RWPE2 (cell line): ENCODE data around the gene SYNE3.

Experiments
- ATAC-seq: fragments of 200-7000 bp; cut with Tn5 transposase; 3 replicates; pipeline ENCODE4 v1.9.1; 2021; ENCODE audit warnings: low read depth
- DNase-seq: peaks from one replicate; pipeline ENCODE4 v3.0.0-alpha.2; 2020; ENCODE audit warnings: low spot score
- H3K27ac ChIP-seq: fragments of 450-650 bp; 2 replicates; pipeline ENCODE4 v1.5.1; 2017; ENCODE audit warnings: mild to moderate bottlenecking; ENCODE audit not compliant: poor library complexity, severe bottlenecking
- H3K27me3 ChIP-seq: fragments of 250-450 bp; sonication (Bioruptor Pico); 2 replicates; pipeline ENCODE4 v1.5.1; 2021; ENCODE audit warnings: mild to moderate bottlenecking, moderate library complexity; ENCODE audit not compliant: insufficient read depth, poor library complexity, severe bottlenecking
- H3K36me3 ChIP-seq: fragments of 250-450 bp; sonication (Bioruptor Pico); 2 replicates; pipeline ENCODE4 v1.5.1; 2020; ENCODE audit warnings: low read depth, mild to moderate bottlenecking, moderate library complexity
- H3K4me1 ChIP-seq: fragments of 250-450 bp; sonication (Bioruptor Pico); 2 replicates; pipeline ENCODE4 v1.5.1; 2021; ENCODE audit warnings: mild to moderate bottlenecking, moderate library complexity; ENCODE audit not compliant: insufficient read depth, poor library complexity, severe bottlenecking
- H3K4me3 ChIP-seq: fragments of 250-450 bp; sonication (Bioruptor Pico); 2 replicates; pipeline ENCODE4 v1.5.1; 2021; ENCODE audit warnings: mild to moderate bottlenecking, moderate library complexity; ENCODE audit not compliant: severe bottlenecking
- H3K9me3 ChIP-seq: fragments of 250-450 bp; sonication (Bioruptor Pico); 2 replicates; pipeline ENCODE4 v1.5.1; 2021; ENCODE audit warnings: mild to moderate bottlenecking, moderate library complexity; ENCODE audit not compliant: severe bottlenecking
- TF ChIP-seq, protein P1 (sequence below): fragments of 450-650 bp; IDR thresholded peaks from one replicate; pipeline ENCODE4 v1.5.1; 2017; ENCODE audit warnings: mild to moderate bottlenecking, moderate library complexity; ENCODE audit not compliant: poor library complexity, severe bottlenecking

The SYNE3 gene

DNA sequence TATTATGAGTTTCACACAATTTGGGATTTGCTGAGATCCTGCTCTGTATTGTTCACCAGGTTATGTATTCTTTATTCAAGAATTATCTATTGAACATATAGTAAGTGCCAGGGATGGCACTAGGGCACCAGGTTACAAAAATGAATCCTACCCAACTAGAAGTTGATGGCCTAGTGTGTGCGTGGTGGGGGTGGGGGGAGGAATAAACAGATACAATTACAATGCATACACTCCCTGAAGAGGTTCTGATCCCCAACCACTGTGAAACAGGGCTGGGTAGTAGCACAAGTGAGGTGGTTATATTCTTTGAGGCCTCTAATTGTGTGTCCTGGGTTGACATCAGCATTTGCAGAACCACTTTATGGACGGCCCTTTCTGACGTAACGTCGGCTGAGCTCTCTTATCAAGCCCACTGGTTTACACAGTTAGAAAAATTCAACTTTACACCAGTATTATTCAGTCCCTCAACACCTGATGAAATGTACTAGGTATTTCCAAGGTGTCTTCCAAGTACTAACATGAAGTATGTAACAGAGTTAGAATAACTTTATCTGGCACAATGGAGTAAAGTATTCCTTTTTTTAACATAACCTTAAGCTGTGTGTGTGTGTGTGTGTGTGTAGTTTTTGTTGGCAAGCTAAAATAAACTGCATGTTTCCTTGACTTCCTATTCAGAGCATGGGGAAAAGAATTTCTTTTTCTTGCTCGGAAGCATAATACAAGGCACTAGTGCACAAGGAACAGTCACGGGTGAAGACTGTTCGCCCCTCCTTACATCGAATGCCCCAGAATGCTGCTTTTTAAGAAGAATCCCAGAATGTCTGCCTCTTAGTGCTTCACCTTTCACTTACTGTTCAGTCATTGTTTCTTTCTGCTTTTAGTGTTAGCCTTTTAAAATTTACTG lies 10.3 kb upstream of the SYNE3 start:
- no peaks in the 10 kb centered on the region for H3K27me3 ChIP-seq
- peaks cover 58% of the 10 kb centered on the region for H3K4me1 ChIP-seq
- H3K27ac ChIP-seq = peak overlapping the region; percentile 88
- DNase-seq = no peak
- ATAC-seq = no peak
- peaks cover 24% of the 10 kb centered on the region for H3K36me3 ChIP-seq
- H3K9me3 ChIP-seq = no peaks in the 10 kb centered on the region
- TF ChIP-seq, protein P1, sequence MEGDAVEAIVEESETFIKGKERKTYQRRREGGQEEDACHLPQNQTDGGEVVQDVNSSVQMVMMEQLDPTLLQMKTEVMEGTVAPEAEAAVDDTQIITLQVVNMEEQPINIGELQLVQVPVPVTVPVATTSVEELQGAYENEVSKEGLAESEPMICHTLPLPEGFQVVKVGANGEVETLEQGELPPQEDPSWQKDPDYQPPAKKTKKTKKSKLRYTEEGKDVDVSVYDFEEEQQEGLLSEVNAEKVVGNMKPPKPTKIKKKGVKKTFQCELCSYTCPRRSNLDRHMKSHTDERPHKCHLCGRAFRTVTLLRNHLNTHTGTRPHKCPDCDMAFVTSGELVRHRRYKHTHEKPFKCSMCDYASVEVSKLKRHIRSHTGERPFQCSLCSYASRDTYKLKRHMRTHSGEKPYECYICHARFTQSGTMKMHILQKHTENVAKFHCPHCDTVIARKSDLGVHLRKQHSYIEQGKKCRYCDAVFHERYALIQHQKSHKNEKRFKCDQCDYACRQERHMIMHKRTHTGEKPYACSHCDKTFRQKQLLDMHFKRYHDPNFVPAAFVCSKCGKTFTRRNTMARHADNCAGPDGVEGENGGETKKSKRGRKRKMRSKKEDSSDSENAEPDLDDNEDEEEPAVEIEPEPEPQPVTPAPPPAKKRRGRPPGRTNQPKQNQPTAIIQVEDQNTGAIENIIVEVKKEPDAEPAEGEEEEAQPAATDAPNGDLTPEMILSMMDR = no peak
- H3K4me3 ChIP-seq = no peak overlapping the region

DNA sequence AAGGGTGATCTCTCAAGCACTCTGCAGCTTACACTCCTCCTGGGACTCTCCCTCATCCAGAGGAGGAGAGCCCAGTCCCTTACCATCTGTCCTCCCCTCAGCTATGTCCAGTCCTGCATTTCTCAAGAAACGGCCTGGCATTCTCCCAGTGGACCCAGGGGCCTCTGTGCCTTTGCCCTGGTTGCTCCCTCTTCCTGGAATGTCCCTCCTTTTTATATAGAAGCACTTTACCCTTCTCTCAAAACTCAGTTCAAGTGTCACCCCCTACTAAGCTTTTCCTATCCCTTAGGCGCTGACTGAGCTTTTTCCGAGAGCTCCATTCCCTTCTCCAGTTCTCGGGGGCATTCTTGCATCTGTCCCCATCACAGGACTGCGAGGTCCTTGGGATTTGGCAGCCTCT lies 9.5 kb upstream of the SYNE3 start:
- Histone ChIP-seq H3K27ac (peak overlapping the region; percentile 88), H3K4me3 (no peak overlapping the region), H3K9me3 (no peaks in the 10 kb centered on the region), H3K27me3 (no peaks in the 10 kb centered on the region), H3K4me1 (peaks cover 51% of the 10 kb centered on the region), H3K36me3 (peaks cover 17% of the 10 kb centered on the region)
- DNase-seq (no peak), ATAC-seq (no peak)
- TF ChIP-seq, protein P1 = no peak

DNA sequence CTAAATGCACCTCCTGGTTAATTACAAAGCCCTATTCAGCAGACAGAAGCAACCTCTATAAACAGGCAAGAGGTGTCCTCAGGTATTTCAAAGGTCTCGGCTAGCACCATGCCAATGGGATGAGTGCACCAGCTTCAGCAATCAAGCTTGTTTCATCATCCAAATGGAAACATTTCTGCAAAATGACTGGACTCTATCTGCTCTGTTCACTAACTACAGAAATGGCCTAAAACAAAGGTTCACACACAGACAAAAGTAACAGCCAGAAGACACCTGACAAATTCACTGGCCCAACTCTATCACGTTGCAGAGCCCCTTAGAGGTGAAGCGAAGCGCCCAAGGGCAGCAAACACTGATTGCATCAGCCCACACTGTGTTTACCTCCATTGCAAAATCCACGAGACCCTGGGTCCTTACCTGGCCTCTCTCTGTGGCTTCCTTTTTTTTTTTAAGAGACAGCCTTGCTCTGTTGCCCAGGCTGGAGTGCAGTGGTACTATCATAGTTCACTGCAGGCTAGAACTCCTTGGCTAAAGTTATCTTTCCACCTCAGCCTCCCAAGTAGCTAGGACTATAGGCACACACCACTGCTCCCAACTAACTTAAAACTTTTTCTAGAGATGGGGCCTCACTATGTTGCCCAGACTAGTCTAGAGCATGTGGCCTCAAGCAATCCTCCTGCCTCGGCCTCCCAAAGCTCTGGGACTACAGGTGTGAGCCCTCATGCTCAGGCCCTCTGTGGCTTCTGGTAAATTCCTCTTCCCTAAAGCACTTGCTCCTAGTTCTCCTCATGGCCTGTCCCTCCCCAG lies 8.5 kb upstream of the SYNE3 start:
- Histone ChIP-seq H3K27ac (peak overlapping the region; percentile 88), H3K9me3 (no peaks in the 10 kb centered on the region), H3K36me3 (peaks cover 9% of the 10 kb centered on the region), H3K27me3 (no peaks in the 10 kb centered on the region), H3K4me3 (no peak overlapping the region), H3K4me1 (peaks cover 52% of the 10 kb centered on the region)
- DNase-seq (no peak), ATAC-seq (peak; percentile 85)
- TF ChIP-seq, protein P1 = no peak

DNA sequence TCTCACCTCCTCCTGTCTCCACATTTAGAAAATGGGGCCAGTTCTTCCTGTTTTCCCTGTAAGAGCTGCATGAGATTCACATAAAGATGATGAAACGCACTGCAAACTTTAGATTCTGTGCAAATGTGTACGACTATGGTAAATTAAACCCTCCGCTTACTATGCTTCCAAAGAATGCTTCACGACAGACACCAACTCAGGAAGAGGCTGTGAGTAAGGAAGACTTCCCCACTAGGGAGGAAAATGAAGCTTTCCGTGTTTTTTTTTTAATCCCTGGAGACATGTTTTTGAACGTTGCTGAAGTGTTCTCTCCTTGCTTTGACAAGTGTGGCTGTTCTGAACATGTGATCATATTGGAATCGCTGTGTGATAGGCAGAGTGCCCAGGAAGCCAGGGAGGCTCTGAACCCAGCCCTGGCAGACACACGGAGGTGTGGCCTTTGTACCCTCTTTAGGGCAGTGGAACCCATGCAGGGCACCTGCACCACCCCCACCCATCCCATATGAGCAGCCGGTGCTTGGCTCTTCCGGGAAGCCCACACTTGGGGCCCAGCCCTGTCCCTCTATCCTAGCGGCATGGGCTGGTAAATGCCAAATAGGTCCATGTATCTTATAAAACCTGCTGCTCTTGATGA lies 7.5 kb upstream of the SYNE3 start:
- TF ChIP-seq, protein P1 = no peak
- Histone ChIP-seq H3K36me3 (no peaks in the 10 kb centered on the region), H3K4me3 (no peak overlapping the region), H3K4me1 (peaks cover 62% of the 10 kb centered on the region), H3K27me3 (no peaks in the 10 kb centered on the region), H3K27ac (peak overlapping the region; percentile 88), H3K9me3 (no peaks in the 10 kb centered on the region)
- DNase-seq (no peak), ATAC-seq (0 out of 3 replicates have a peak, but pooled peaks have one; percentile 11)
